Vagina (tissue), 2 donors: ENCODE measurements around the gene MPHOSPH6. TPM values are rescaled to one million over a fixed set of nuclear protein-coding genes. Genes with fewer than 3 reads are reported as not detected.
"Not testable (repeated sequence)": the region's sequence is repeated elsewhere in the genome, so short reads cannot be mapped to it uniquely, and the experiment has no call there.

Experiments used
- DNase-seq, 2 donors: peaks; one replicate each; pipeline ENCODE4 v3.0.0-alpha.2; 2017; ENCODE audit errors: extremely low spot score in 2 of 2
- H3K27ac ChIP-seq: fragments of 200-600 bp; sonication (generic); one replicate; pipeline ENCODE4 v1.5.1; 2019
- H3K27me3 ChIP-seq: fragments of 200-600 bp; sonication (generic); one replicate; pipeline ENCODE4 v1.5.1; 2019
- H3K36me3 ChIP-seq, 2 donors: fragments of 200-600 bp; sonication (generic); one replicate each; pipeline ENCODE4 v1.5.1; 2017 to 2019
- H3K4me1 ChIP-seq: fragments of 200-600 bp; sonication (generic); one replicate; pipeline ENCODE4 v1.5.1; 2019
- H3K4me3 ChIP-seq, 2 donors: fragments of 200-600 bp; sonication (generic); 1 replicate in 1 of 2; 2 replicates in 1 of 2; pipeline ENCODE4 v1.5.1; 2016 to 2019
- H3K9me3 ChIP-seq: fragments of 200-600 bp; sonication (generic); one replicate; pipeline ENCODE4 v1.5.1; 2019
- POLR2A ChIP-seq, 2 donors: fragments of 450-650 bp; IDR thresholded peaks; one replicate each; pipeline ENCODE4 v1.6.1; 2017; ENCODE audit warnings: antibody characterized with exemption in 2 of 2, mild to moderate bottlenecking in 2 of 2, moderate library complexity in 2 of 2
- POLR2AphosphoS5 ChIP-seq, 2 donors: sonication (generic); formaldehyde crosslinking; IDR thresholded peaks; one replicate each; pipeline ENCODE4 v1.9.0; 2017; ENCODE audit warnings: antibody characterized with exemption in 2 of 2, mild to moderate bottlenecking in 2 of 2, low read depth in 1 of 2; ENCODE audit not compliant: insufficient read depth in 1 of 2
- intact Hi-C: fragments of 100-400 bp; cut with DNase I; formaldehyde crosslinking; loops from one replicate; pipeline ENCODE4 v1.15.1; 2023
- small RNA-seq: library from RNA; depleted of rRNA; stranded (forward); fragments of <200 nt; gene quantifications from one replicate; pipeline ENCODE3, GENCODE V24; 2016
- total RNA-seq: library from RNA; depleted of rRNA; stranded (reverse); fragments of >200 nt; gene quantifications from one replicate; pipeline ENCODE4 v1.2.3, GENCODE V29; 2016
- TF ChIP-seq, protein P1 (sequence below), 3 experiments: fragments of 450-650 bp in 2 of 3; fragments of 200-600 bp in 1 of 3; sonication (generic) in 1 of 3; IDR thresholded peaks; one replicate each; pipeline ENCODE4 v1.5.1; 2017 to 2019; ENCODE audit warnings: antibody characterized with exemption in 3 of 3, mild to moderate bottlenecking in 2 of 3, moderate library complexity in 2 of 3

The MPHOSPH6 gene
- total RNA-seq, 1 donor from 2014 or later = 27.0 TPM

DNA sequence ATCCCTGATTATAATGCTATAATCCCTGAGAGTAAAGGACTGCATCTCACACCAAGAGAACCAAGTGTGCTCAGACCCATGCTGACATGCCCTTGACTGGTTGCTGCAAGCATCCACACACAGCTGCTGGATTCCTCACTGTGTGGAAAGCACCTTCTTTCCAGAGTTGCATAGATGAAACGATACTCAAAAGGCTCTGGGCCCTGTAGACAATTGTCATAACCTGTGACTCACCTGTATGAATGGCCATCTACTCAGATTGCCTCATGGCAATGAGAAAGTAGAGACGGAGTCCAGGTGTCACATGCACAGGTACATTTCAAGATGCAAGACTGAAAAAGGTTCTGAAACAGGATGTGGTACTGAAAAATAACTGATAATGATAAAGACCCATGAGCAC is 58.1 kb downstream of the MPHOSPH6 start:
- Histone ChIP-seq H3K9me3 (no peaks in the 10 kb centered on the region), H3K4me3 (no peak overlapping the region), H3K27me3 (no peaks in the 10 kb centered on the region), H3K36me3 (no peaks in the 10 kb centered on the region), H3K4me1 (no peaks in the 10 kb centered on the region), H3K27ac (no peak overlapping the region)
- intact Hi-C loops = no loop called here
- DNase-seq = no peak
- TF ChIP-seq POLR2A (IDR thresholded peaks at IDR 0.05) = no peak
- TF ChIP-seq, protein P1, sequence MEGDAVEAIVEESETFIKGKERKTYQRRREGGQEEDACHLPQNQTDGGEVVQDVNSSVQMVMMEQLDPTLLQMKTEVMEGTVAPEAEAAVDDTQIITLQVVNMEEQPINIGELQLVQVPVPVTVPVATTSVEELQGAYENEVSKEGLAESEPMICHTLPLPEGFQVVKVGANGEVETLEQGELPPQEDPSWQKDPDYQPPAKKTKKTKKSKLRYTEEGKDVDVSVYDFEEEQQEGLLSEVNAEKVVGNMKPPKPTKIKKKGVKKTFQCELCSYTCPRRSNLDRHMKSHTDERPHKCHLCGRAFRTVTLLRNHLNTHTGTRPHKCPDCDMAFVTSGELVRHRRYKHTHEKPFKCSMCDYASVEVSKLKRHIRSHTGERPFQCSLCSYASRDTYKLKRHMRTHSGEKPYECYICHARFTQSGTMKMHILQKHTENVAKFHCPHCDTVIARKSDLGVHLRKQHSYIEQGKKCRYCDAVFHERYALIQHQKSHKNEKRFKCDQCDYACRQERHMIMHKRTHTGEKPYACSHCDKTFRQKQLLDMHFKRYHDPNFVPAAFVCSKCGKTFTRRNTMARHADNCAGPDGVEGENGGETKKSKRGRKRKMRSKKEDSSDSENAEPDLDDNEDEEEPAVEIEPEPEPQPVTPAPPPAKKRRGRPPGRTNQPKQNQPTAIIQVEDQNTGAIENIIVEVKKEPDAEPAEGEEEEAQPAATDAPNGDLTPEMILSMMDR (IDR thresholded peaks at IDR 0.05) = no peak
- no peak for TF ChIP-seq POLR2AphosphoS5 (IDR thresholded peaks at IDR 0.05; ENCODE audit: insufficient read depth in 1 of 2, low read depth in 1 of 2)

DNA sequence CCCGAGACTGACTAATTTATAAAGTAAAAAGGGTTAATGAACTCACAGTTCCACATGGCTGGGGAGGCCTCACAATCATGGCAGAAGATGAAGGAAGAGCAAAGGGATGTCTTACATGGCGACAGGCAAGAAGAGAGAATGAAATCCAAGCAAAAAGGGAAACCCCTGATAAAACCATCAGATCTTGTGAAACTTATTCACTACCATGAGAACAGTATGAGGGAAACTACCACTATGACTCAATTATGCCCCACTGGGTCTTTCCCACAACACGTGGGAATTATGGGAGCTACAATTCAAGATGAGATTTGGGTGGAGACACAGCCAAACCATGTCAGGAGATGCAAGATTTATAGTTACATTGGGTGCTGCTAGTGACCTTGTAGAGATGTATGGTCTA is 60.8 kb downstream of the MPHOSPH6 start:
- H3K4me1 ChIP-seq, H3K27me3 ChIP-seq, H3K9me3 ChIP-seq, H3K4me3 ChIP-seq, DNase-seq, intact Hi-C loops, H3K36me3 ChIP-seq, H3K27ac ChIP-seq: not testable (repeated sequence)

DNA sequence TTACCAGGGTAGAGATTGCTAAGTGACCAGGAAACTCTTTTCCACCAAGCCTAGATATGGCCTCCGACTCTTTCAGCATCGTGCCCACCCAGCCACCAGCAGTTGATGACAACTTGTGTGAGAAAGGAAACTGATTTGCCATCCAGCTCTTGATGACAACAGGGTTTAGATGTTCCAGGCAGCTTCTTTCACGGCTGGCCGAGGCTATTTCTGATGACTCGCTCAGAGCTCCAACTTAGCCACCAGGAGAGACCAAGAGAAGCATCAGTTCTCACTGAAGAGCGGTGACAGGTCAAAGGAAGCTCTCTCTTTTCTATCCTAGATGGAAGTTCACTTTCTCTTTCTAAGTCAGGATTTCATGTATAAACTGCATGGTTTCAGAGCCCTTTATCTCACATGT is 61.2 kb downstream of the MPHOSPH6 start:
- no peak overlapping the region for H3K27ac ChIP-seq
- H3K36me3 ChIP-seq = no peaks in the 10 kb centered on the region
- no peaks in the 10 kb centered on the region for H3K9me3 ChIP-seq
- H3K4me1 ChIP-seq = no peaks in the 10 kb centered on the region
- intact Hi-C loops = no loop called here
- no peak for DNase-seq
- H3K27me3 ChIP-seq = no peaks in the 10 kb centered on the region
- no peak overlapping the region for H3K4me3 ChIP-seq
- TF ChIP-seq, protein P1 (IDR thresholded peaks at IDR 0.05) = no peak
- no peak for TF ChIP-seq POLR2A (IDR thresholded peaks at IDR 0.05)
- no peak for TF ChIP-seq POLR2AphosphoS5 (IDR thresholded peaks at IDR 0.05; ENCODE audit: insufficient read depth in 1 of 2, low read depth in 1 of 2)

DNA sequence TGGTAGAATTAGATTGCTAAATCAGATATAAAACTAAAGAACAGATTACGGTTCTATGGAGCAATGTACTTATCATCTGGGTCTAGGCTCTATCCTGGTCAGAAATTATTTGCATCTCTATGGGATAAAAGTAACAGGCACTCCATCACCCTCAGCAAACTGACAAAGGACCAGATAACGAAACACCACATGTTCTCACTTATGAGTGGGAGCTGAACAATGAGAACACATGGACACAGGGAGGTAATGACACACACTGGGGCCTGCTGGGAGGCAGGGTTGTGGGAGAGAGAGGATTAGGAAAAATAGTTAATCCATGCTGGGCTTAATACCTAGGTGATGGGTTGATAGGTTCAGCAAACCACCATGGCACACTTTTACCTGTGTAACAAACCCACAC is 61.9 kb downstream of the MPHOSPH6 start:
- H3K9me3 ChIP-seq = no peaks in the 10 kb centered on the region
- no peak overlapping the region for H3K27ac ChIP-seq
- no peaks in the 10 kb centered on the region for H3K36me3 ChIP-seq
- DNase-seq = no peak
- TF ChIP-seq POLR2AphosphoS5 (IDR thresholded peaks at IDR 0.05; ENCODE audit: insufficient read depth in 1 of 2, low read depth in 1 of 2) (no peak), POLR2A (IDR thresholded peaks at IDR 0.05) (no peak)
- TF ChIP-seq, protein P1 (IDR thresholded peaks at IDR 0.05) = no peak
- no peak overlapping the region for H3K4me3 ChIP-seq
- intact Hi-C loops = no loop called here
- no peaks in the 10 kb centered on the region for H3K4me1 ChIP-seq
- H3K27me3 ChIP-seq = no peaks in the 10 kb centered on the region

DNA sequence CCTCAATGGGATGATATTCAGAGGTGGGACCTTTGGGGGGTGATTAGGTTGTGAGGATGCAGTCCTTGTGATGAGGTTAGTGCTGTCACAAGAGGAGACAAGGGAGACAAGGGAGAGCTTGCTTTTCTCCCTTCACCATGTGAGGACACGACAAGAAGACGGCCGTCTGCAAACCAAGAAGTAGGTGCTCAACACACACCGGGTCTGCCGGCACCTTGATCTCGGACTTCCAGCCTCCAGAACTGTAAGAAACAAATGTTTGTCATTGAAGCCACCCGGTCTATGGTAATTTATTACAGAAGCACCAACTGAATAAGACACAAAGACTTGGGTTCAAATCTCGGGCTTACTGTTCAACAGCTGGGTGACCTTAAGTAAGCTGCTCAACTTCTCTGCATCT is 64.9 kb downstream of the MPHOSPH6 start:
- Histone ChIP-seq H3K4me3 (no peak overlapping the region), H3K27me3 (no peaks in the 10 kb centered on the region), H3K36me3 (no peaks in the 10 kb centered on the region), H3K9me3 (no peaks in the 10 kb centered on the region), H3K4me1 (no peaks in the 10 kb centered on the region), H3K27ac (no peak overlapping the region)
- peak in 1 of 2 donors; percentile 82 for DNase-seq
- intact Hi-C loops = no loop called here
- TF ChIP-seq, protein P1 (IDR thresholded peaks at IDR 0.05) = no peak
- no peak for TF ChIP-seq POLR2A (IDR thresholded peaks at IDR 0.05)
- TF ChIP-seq POLR2AphosphoS5 (IDR thresholded peaks at IDR 0.05; ENCODE audit: insufficient read depth in 1 of 2, low read depth in 1 of 2) = no peak

Small RNA genes within 50 kb of the gene (small RNA-seq; reads per million reads assigned to genes)
- not detected for gene RN7SKP190

Other genes with a start within 250 kb of the MPHOSPH6 start
- 4.2 TPM for gene SDR42E1, start 158.8 kb downstream of the MPHOSPH6 start, total RNA-seq
- 2.9 TPM for gene HSD17B2, start 135.0 kb downstream of the MPHOSPH6 start, total RNA-seq